ENCODE measurements around the gene LARP1.

LARP1 gene

GRCh38 chr5:154784856-154785255 is 29.7 kb downstream of the LARP1 start:
- peak; percentile 17; the same call in 1 of the 2 replicates for TF ChIP-seq POLR2AphosphoS5 (IDR thresholded peaks at IDR 0.05; ENCODE audit: borderline replicate concordance, low read depth, low read length)
- no peak for TF ChIP-seq FOXP2 (optimal IDR thresholded peaks at IDR 0.05; ENCODE audit: control extremely low read depth, extremely low read length, insufficient read depth)
- no peak for TF ChIP-seq EZH2 (IDR thresholded peaks at IDR 0.05)
- no peaks in the 10 kb centered on the region for H3K9me3 ChIP-seq (ENCODE audit: low read depth, low read length)
- H3K4me3 ChIP-seq: no peak overlapping the region
- H3K36me3 ChIP-seq (ENCODE audit: insufficient read depth, low read length): peaks cover 13% of the 10 kb centered on the region
- no peak overlapping the region for H3K9ac ChIP-seq (ENCODE audit: insufficient read length)
- peak overlapping the region; percentile 61; the same call in 1 of the 2 replicates for H3K27ac ChIP-seq
- no peak for DNase-seq (ENCODE audit: low read depth, low spot score)

GRCh38 chr5:154786414-154786813 is 31.2 kb downstream of the LARP1 start:
- H3K9ac ChIP-seq (ENCODE audit: insufficient read length): no peak overlapping the region
- H3K36me3 ChIP-seq (ENCODE audit: insufficient read depth, low read length): peaks cover 27% of the 10 kb centered on the region
- TF ChIP-seq FOXP2 (optimal IDR thresholded peaks at IDR 0.05; ENCODE audit: control extremely low read depth, extremely low read length, insufficient read depth): no peak
- no peak for TF ChIP-seq EZH2 (IDR thresholded peaks at IDR 0.05)
- no peak for TF ChIP-seq POLR2AphosphoS5 (IDR thresholded peaks at IDR 0.05; ENCODE audit: borderline replicate concordance, low read depth, low read length)
- H3K4me3 ChIP-seq: no peak overlapping the region
- H3K27ac ChIP-seq: no peak overlapping the region
- no peaks in the 10 kb centered on the region for H3K9me3 ChIP-seq (ENCODE audit: low read depth, low read length)
- no peak for DNase-seq (ENCODE audit: low read depth, low spot score)

- peak overlapping the region; percentile 37; the same call in 1 of the 2 replicates for H3K27ac ChIP-seq
Observed at GRCh38 chr5:154788212-154788611, 33.0 kb downstream of the LARP1 start.

GRCh38 chr5:154791535-154791934 is 36.4 kb downstream of the LARP1 start:
- Histone ChIP-seq H3K27ac (no peak overlapping the region), H3K9ac (ENCODE audit: insufficient read length) (no peak overlapping the region), H3K9me3 (ENCODE audit: low read depth, low read length) (no peaks in the 10 kb centered on the region), H3K4me3 (no peak overlapping the region), H3K36me3 (ENCODE audit: insufficient read depth, low read length) (peaks cover 70% of the 10 kb centered on the region)
- TF ChIP-seq EZH2 (IDR thresholded peaks at IDR 0.05) (no peak), POLR2AphosphoS5 (IDR thresholded peaks at IDR 0.05; ENCODE audit: borderline replicate concordance, low read depth, low read length) (no peak), FOXP2 (optimal IDR thresholded peaks at IDR 0.05; ENCODE audit: control extremely low read depth, extremely low read length, insufficient read depth) (no peak)
- DNase-seq (ENCODE audit: low read depth, low spot score): no peak

More at GRCh38 chr5:154788212-154788611, 33.0 kb downstream of the LARP1 start:
- Histone ChIP-seq H3K36me3 (ENCODE audit: insufficient read depth, low read length) (peaks cover 45% of the 10 kb centered on the region), H3K9ac (ENCODE audit: insufficient read length) (no peak overlapping the region), H3K4me3 (no peak overlapping the region), H3K9me3 (ENCODE audit: low read depth, low read length) (no peaks in the 10 kb centered on the region)
- DNase-seq (ENCODE audit: low read depth, low spot score): no peak
- TF ChIP-seq FOXP2 (optimal IDR thresholded peaks at IDR 0.05; ENCODE audit: control extremely low read depth, extremely low read length, insufficient read depth) (no peak), POLR2AphosphoS5 (IDR thresholded peaks at IDR 0.05; ENCODE audit: borderline replicate concordance, low read depth, low read length) (no peak), EZH2 (IDR thresholded peaks at IDR 0.05) (no peak)

- H3K36me3 ChIP-seq (ENCODE audit: insufficient read depth, low read length): peaks cover 90% of the 10 kb centered on the region
Observed at GRCh38 chr5:154793599-154794524, 38.7 kb downstream of the LARP1 start.

GRCh38 chr5:154794525-154795234 is 39.5 kb downstream of the LARP1 start:
- H3K27ac ChIP-seq: peak overlapping the region; percentile 37; the same call in 1 of the 2 replicates
- TF ChIP-seq POLR2AphosphoS5 (IDR thresholded peaks at IDR 0.05; ENCODE audit: borderline replicate concordance, low read depth, low read length) (no peak), EZH2 (IDR thresholded peaks at IDR 0.05) (no peak), FOXP2 (optimal IDR thresholded peaks at IDR 0.05; ENCODE audit: control extremely low read depth, extremely low read length, insufficient read depth) (no peak)
- DNase-seq (ENCODE audit: low read depth, low spot score): no peak
- H3K4me3 ChIP-seq: no peak overlapping the region
- no peaks in the 10 kb centered on the region for H3K9me3 ChIP-seq (ENCODE audit: low read depth, low read length)
- H3K36me3 ChIP-seq (ENCODE audit: insufficient read depth, low read length): peaks cover 94% of the 10 kb centered on the region
- no peak overlapping the region for H3K9ac ChIP-seq (ENCODE audit: insufficient read length)

More at GRCh38 chr5:154793599-154794524, 38.7 kb downstream of the LARP1 start:
- no peak for TF ChIP-seq FOXP2 (optimal IDR thresholded peaks at IDR 0.05; ENCODE audit: control extremely low read depth, extremely low read length, insufficient read depth)
- no peak; the same call in 1 of the 2 replicates for TF ChIP-seq POLR2AphosphoS5 (IDR thresholded peaks at IDR 0.05; ENCODE audit: borderline replicate concordance, low read depth, low read length)
- TF ChIP-seq EZH2 (IDR thresholded peaks at IDR 0.05): no peak
- DNase-seq (ENCODE audit: low read depth, low spot score): no peak
- no peak overlapping the region for H3K9ac ChIP-seq (ENCODE audit: insufficient read length)
- H3K4me3 ChIP-seq: no peak overlapping the region
- peak overlapping the region; percentile 37; the same call in 1 of the 2 replicates for H3K27ac ChIP-seq
- no peaks in the 10 kb centered on the region for H3K9me3 ChIP-seq (ENCODE audit: low read depth, low read length)

- no peak overlapping the region for H3K27ac ChIP-seq
- peaks cover 94% of the 10 kb centered on the region for H3K36me3 ChIP-seq (ENCODE audit: insufficient read depth, low read length)
- TF ChIP-seq FOXP2 (optimal IDR thresholded peaks at IDR 0.05; ENCODE audit: control extremely low read depth, extremely low read length, insufficient read depth) (no peak), EZH2 (IDR thresholded peaks at IDR 0.05) (no peak), POLR2AphosphoS5 (IDR thresholded peaks at IDR 0.05; ENCODE audit: borderline replicate concordance, low read depth, low read length) (no peak)
- DNase-seq (ENCODE audit: low read depth, low spot score): no peak
- no peak overlapping the region for H3K9ac ChIP-seq (ENCODE audit: insufficient read length)
- H3K9me3 ChIP-seq (ENCODE audit: low read depth, low read length): no peaks in the 10 kb centered on the region
- no peak overlapping the region for H3K4me3 ChIP-seq
Observed at GRCh38 chr5:154795235-154795596, 40.0 kb downstream of the LARP1 start.

- Histone ChIP-seq H3K36me3 (ENCODE audit: insufficient read depth, low read length) (peaks cover 95% of the 10 kb centered on the region), H3K27ac (no peak overlapping the region), H3K9me3 (ENCODE audit: low read depth, low read length) (no peaks in the 10 kb centered on the region), H3K9ac (ENCODE audit: insufficient read length) (no peak overlapping the region), H3K4me3 (no peak overlapping the region)
- DNase-seq (ENCODE audit: low read depth, low spot score): no peak
- TF ChIP-seq FOXP2 (optimal IDR thresholded peaks at IDR 0.05; ENCODE audit: control extremely low read depth, extremely low read length, insufficient read depth) (no peak), POLR2AphosphoS5 (IDR thresholded peaks at IDR 0.05; ENCODE audit: borderline replicate concordance, low read depth, low read length) (no peak), EZH2 (IDR thresholded peaks at IDR 0.05) (no peak)
Observed at GRCh38 chr5:154797762-154798161, 42.6 kb downstream of the LARP1 start.
